HTERT RPE-1 (cell line): ENCODE data around the gene KIR3DL3.
"Not testable (repeated sequence)": the region's sequence is repeated elsewhere in the genome, so short reads cannot be mapped to it uniquely, and the experiment has no call there.

Experiments used
- in situ Hi-C: fragments of 300-500 bp; cut with MboI; formaldehyde crosslinking; loops from 4 replicates; pipeline ENCODE4 v1.14.3; 2020; ENCODE audit warnings: low sequenced_read_pairs

Gene KIR3DL3

GRCh38 chr19:54724142-54724541, at the start of gene KIR3DL3:
TSS of gene KIR3DL3 (plus strand) at chr19:54724442. CDS start at chr19:54724497, 55 bp downstream.
- in situ Hi-C loops, result no loop called here

GRCh38 chr19:54676210-54676834, 47.9 kb upstream of the KIR3DL3 start:
- in situ Hi-C loops, result not testable (repeated sequence)

GRCh38 chr19:54677217-54677616, 47.0 kb upstream of the KIR3DL3 start:
- in situ Hi-C loops, result no loop called here

- in situ Hi-C loops, result not testable (repeated sequence)
Observed at GRCh38 chr19:54681596-54681995, 42.6 kb upstream of the KIR3DL3 start.

- in situ Hi-C loops, result no loop called here
Observed at GRCh38 chr19:54682306-54682856, 41.9 kb upstream of the KIR3DL3 start.

- in situ Hi-C loops, result no loop called here
Observed at GRCh38 chr19:54684527-54684926, 39.7 kb upstream of the KIR3DL3 start.

- in situ Hi-C loops, result no loop called here
Observed at GRCh38 chr19:54691582-54692297, 32.5 kb upstream of the KIR3DL3 start.

- in situ Hi-C loops, result no loop called here
Observed at GRCh38 chr19:54692298-54692615, 32.0 kb upstream of the KIR3DL3 start.

- in situ Hi-C loops, result no loop called here
Observed at GRCh38 chr19:54694648-54695047, 29.6 kb upstream of the KIR3DL3 start.

GRCh38 chr19:54696117-54696548, 28.1 kb upstream of the KIR3DL3 start:
- in situ Hi-C loops, result no loop called here

GRCh38 chr19:54696766-54697165, 27.5 kb upstream of the KIR3DL3 start:
- in situ Hi-C loops, result no loop called here

- in situ Hi-C loops, result not testable (repeated sequence)
Observed at GRCh38 chr19:54697716-54698115, 26.5 kb upstream of the KIR3DL3 start.

- in situ Hi-C loops, result no loop called here
Observed at GRCh38 chr19:54704928-54705327, 19.3 kb upstream of the KIR3DL3 start.

- in situ Hi-C loops, result no loop called here
Observed at GRCh38 chr19:54707962-54708361, 16.3 kb upstream of the KIR3DL3 start.

GRCh38 chr19:54708781-54709180, 15.5 kb upstream of the KIR3DL3 start:
- in situ Hi-C loops, result no loop called here

- in situ Hi-C loops, result no loop called here
Observed at GRCh38 chr19:54709212-54709948, 14.9 kb upstream of the KIR3DL3 start.

- in situ Hi-C loops, result not testable (repeated sequence)
Observed at GRCh38 chr19:54709956-54710355, 14.3 kb upstream of the KIR3DL3 start.

- in situ Hi-C loops, result no loop called here
Observed at GRCh38 chr19:54724644-54725043, 402 bp downstream of the KIR3DL3 start.

GRCh38 chr19:54725321-54725720, 1.1 kb downstream of the KIR3DL3 start:
- in situ Hi-C loops, result no loop called here

- in situ Hi-C loops, result no loop called here
Observed at GRCh38 chr19:54727562-54727961, 3.3 kb downstream of the KIR3DL3 start.

- in situ Hi-C loops, result no loop called here
Observed at GRCh38 chr19:54728167-54728566, 3.9 kb downstream of the KIR3DL3 start.
